Loucy (cell line): ENCODE results near the gene TEPSIN.

Experiments
- H2AFZ ChIP-seq: fragments of 200-600 bp; sonication (generic); 2 replicates; pipeline ENCODE4 v1.6.0; 2016; ENCODE audit warnings: antibody characterized with exemption, mild to moderate bottlenecking, low read length, moderate library complexity
- H3F3A ChIP-seq: fragments of 200-600 bp; 2 replicates; pipeline ENCODE4 v1.6.0; 2016; ENCODE audit warnings: antibody characterized with exemption, low read depth, mild to moderate bottlenecking
- H3K27me3 ChIP-seq: fragments of 200-600 bp; sonication (generic); 2 replicates; pipeline ENCODE4 v1.6.1; 2014; ENCODE audit warnings: low read length, mild to moderate bottlenecking; ENCODE audit not compliant: insufficient read depth, poor library complexity, severe bottlenecking
- H3K36me3 ChIP-seq: fragments of 200-600 bp; sonication (generic); 2 replicates; pipeline ENCODE4 v1.6.1; 2016; ENCODE audit warnings: low read length; ENCODE audit not compliant: insufficient read depth
- H3K4me1 ChIP-seq: fragments of 200-600 bp; sonication (generic); 2 replicates; pipeline ENCODE4 v1.5.1; 2014; ENCODE audit warnings: low read length, mild to moderate bottlenecking; ENCODE audit not compliant: insufficient read depth, poor library complexity, severe bottlenecking
- H3K4me2 ChIP-seq: fragments of 200-600 bp; sonication (generic); 2 replicates; pipeline ENCODE4 v1.6.0; 2014; ENCODE audit warnings: antibody characterized with exemption, low read length, low read depth, mild to moderate bottlenecking; ENCODE audit not compliant: poor library complexity, severe bottlenecking
- H3K4me3 ChIP-seq: fragments of 200-600 bp; sonication (generic); 2 replicates; pipeline ENCODE4 v1.5.1; 2014; ENCODE audit warnings: low read length, mild to moderate bottlenecking, mixed read lengths; ENCODE audit not compliant: poor library complexity, severe bottlenecking
- H3K79me2 ChIP-seq: fragments of 200-600 bp; sonication (generic); 2 replicates; pipeline ENCODE4 v1.6.1; 2014; ENCODE audit warnings: low read length; ENCODE audit not compliant: insufficient read depth
- H3K9ac ChIP-seq: fragments of 200-600 bp; sonication (generic); 2 replicates; pipeline ENCODE4 v1.6.0; 2014; ENCODE audit warnings: mild to moderate bottlenecking, low read depth, low read length, moderate library complexity; ENCODE audit not compliant: poor library complexity, severe bottlenecking
- H3K9me2 ChIP-seq: fragments of 200-600 bp; sonication (generic); replicated peaks from 2 replicates; pipeline ENCODE4 v1.6.1; 2016; ENCODE audit warnings: low read depth, low read length, mixed read lengths
- H3K9me3 ChIP-seq: fragments of 200-600 bp; sonication (generic); 2 replicates; pipeline ENCODE4 v1.6.1; 2014; ENCODE audit warnings: mild to moderate bottlenecking, antibody characterized with exemption, low read length, low read depth; ENCODE audit not compliant: insufficient read depth
- H4K20me1 ChIP-seq: fragments of 200-600 bp; sonication (generic); 2 replicates; pipeline ENCODE4 v1.6.0; 2014; ENCODE audit warnings: antibody characterized with exemption, low read length, mild to moderate bottlenecking; ENCODE audit not compliant: insufficient read depth, poor library complexity, severe bottlenecking
- CTCF ChIP-seq: fragments of 200-600 bp; sonication (generic); conservative IDR thresholded peaks from 2 replicates; pipeline ENCODE4 v1.5.1; 2014; ENCODE audit warnings: mild to moderate bottlenecking, antibody characterized with exemption, low read length
- EZH2phosphoT487 ChIP-seq: fragments of 200-600 bp; IDR thresholded peaks from 2 replicates; pipeline ENCODE4 v1.6.1; 2018; ENCODE audit warnings: antibody characterized with exemption, mild to moderate bottlenecking, moderate library complexity, borderline replicate concordance

Gene TEPSIN

GRCh38 chr17:81180836-81181810 lies 57.7 kb downstream of the TEPSIN start:
- Histone ChIP-seq H3K79me2 (no peaks in the 10 kb centered on the region), H3K4me2 (no peak overlapping the region), H3K36me3 (no peaks in the 10 kb centered on the region), H2AFZ (no peak overlapping the region), H3K27me3 (no peaks in the 10 kb centered on the region), H3K4me3 (no peak overlapping the region), H3K9ac (no peak overlapping the region), H3K4me1 (no peaks in the 10 kb centered on the region), H4K20me1 (no peaks in the 10 kb centered on the region), H3K9me2 (no peaks in the 10 kb centered on the region), H3F3A (no peaks in the 10 kb centered on the region), H3K9me3 (no peaks in the 10 kb centered on the region)
- no peak for TF ChIP-seq EZH2phosphoT487
- TF ChIP-seq CTCF = no peak

GRCh38 chr17:81179861-81180260 lies 59.0 kb downstream of the TEPSIN start:
- Histone ChIP-seq H3K4me2 (no peak overlapping the region), H3K9ac (no peak overlapping the region), H3K79me2 (no peaks in the 10 kb centered on the region), H3K9me3 (no peaks in the 10 kb centered on the region), H3K9me2 (no peaks in the 10 kb centered on the region), H2AFZ (no peak overlapping the region), H3F3A (no peaks in the 10 kb centered on the region), H3K27me3 (no peaks in the 10 kb centered on the region), H3K4me3 (no peak overlapping the region), H4K20me1 (no peaks in the 10 kb centered on the region), H3K36me3 (no peaks in the 10 kb centered on the region), H3K4me1 (no peaks in the 10 kb centered on the region)
- TF ChIP-seq EZH2phosphoT487 (no peak), CTCF (no peak)

- no peaks in the 10 kb centered on the region for H3F3A ChIP-seq
- H3K79me2 ChIP-seq = no peaks in the 10 kb centered on the region
- no peaks in the 10 kb centered on the region for H3K4me1 ChIP-seq
- H4K20me1 ChIP-seq = no peaks in the 10 kb centered on the region
- no peak overlapping the region for H3K4me2 ChIP-seq
- no peak overlapping the region for H3K4me3 ChIP-seq
- no peaks in the 10 kb centered on the region for H3K36me3 ChIP-seq
- no peaks in the 10 kb centered on the region for H3K9me3 ChIP-seq
- no peak overlapping the region for H3K9ac ChIP-seq
- TF ChIP-seq CTCF (no peak), EZH2phosphoT487 (no peak)
- no peaks in the 10 kb centered on the region for H3K9me2 ChIP-seq
- no peaks in the 10 kb centered on the region for H3K27me3 ChIP-seq
- H2AFZ ChIP-seq = no peak overlapping the region
Observed at GRCh38 chr17:81179220-81179619, 59.6 kb downstream of the TEPSIN start.
